Amniotic epithelial cell (primary cell): ENCODE measurements around the gene CTBP1.

Experiments used
- DNase-seq: peaks from one replicate; pipeline ENCODE4 v3.0.0-alpha.2; 2010; ENCODE audit warnings: low read depth

CTBP1 gene

GRCh38 chr4:1222938-1223690 lies 25.8 kb downstream of the CTBP1 start:
- no peak for DNase-seq

GRCh38 chr4:1222036-1222789 lies 26.7 kb downstream of the CTBP1 start:
- no peak for DNase-seq

GRCh38 chr4:1221155-1221870 lies 27.6 kb downstream of the CTBP1 start:
- no peak for DNase-seq

- no peak for DNase-seq
Measured at GRCh38 chr4:1220566-1220965, 28.4 kb downstream of the CTBP1 start.

- DNase-seq = peak; percentile 76
Measured at GRCh38 chr4:1219566-1219950, 29.4 kb downstream of the CTBP1 start.

GRCh38 chr4:1218634-1219565 lies 30.0 kb downstream of the CTBP1 start:
- DNase-seq = no peak

- no peak for DNase-seq
Measured at GRCh38 chr4:1217366-1217765, 31.6 kb downstream of the CTBP1 start.

GRCh38 chr4:1216869-1217294 lies 32.0 kb downstream of the CTBP1 start:
- DNase-seq = no peak

- no peak for DNase-seq
Measured at GRCh38 chr4:1216076-1216614, 32.8 kb downstream of the CTBP1 start.

GRCh38 chr4:1215141-1216075 lies 33.5 kb downstream of the CTBP1 start:
- DNase-seq = peak; percentile 32

GRCh38 chr4:1214101-1215095 lies 34.5 kb downstream of the CTBP1 start:
- no peak for DNase-seq

GRCh38 chr4:1213336-1213995 lies 35.5 kb downstream of the CTBP1 start:
- no peak for DNase-seq

GRCh38 chr4:1212546-1213335 lies 36.2 kb downstream of the CTBP1 start:
- no peak for DNase-seq

- DNase-seq = no peak
Measured at GRCh38 chr4:1211891-1212545, 36.9 kb downstream of the CTBP1 start.

GRCh38 chr4:1211371-1211770 lies 37.6 kb downstream of the CTBP1 start:
- no peak for DNase-seq

GRCh38 chr4:1210971-1211370 lies 38.0 kb downstream of the CTBP1 start:
- no peak for DNase-seq

- no peak for DNase-seq
Measured at GRCh38 chr4:1210241-1210841, 38.6 kb downstream of the CTBP1 start.
